ENCODE data around the gene CCDC88A.
"Not testable (repeated sequence)": the region's sequence is repeated elsewhere in the genome, so short reads cannot be mapped to it uniquely, and the experiment has no call there.

Gene CCDC88A, protein sequence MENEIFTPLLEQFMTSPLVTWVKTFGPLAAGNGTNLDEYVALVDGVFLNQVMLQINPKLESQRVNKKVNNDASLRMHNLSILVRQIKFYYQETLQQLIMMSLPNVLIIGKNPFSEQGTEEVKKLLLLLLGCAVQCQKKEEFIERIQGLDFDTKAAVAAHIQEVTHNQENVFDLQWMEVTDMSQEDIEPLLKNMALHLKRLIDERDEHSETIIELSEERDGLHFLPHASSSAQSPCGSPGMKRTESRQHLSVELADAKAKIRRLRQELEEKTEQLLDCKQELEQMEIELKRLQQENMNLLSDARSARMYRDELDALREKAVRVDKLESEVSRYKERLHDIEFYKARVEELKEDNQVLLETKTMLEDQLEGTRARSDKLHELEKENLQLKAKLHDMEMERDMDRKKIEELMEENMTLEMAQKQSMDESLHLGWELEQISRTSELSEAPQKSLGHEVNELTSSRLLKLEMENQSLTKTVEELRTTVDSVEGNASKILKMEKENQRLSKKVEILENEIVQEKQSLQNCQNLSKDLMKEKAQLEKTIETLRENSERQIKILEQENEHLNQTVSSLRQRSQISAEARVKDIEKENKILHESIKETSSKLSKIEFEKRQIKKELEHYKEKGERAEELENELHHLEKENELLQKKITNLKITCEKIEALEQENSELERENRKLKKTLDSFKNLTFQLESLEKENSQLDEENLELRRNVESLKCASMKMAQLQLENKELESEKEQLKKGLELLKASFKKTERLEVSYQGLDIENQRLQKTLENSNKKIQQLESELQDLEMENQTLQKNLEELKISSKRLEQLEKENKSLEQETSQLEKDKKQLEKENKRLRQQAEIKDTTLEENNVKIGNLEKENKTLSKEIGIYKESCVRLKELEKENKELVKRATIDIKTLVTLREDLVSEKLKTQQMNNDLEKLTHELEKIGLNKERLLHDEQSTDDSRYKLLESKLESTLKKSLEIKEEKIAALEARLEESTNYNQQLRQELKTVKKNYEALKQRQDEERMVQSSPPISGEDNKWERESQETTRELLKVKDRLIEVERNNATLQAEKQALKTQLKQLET (N-terminal part only)

DNA sequence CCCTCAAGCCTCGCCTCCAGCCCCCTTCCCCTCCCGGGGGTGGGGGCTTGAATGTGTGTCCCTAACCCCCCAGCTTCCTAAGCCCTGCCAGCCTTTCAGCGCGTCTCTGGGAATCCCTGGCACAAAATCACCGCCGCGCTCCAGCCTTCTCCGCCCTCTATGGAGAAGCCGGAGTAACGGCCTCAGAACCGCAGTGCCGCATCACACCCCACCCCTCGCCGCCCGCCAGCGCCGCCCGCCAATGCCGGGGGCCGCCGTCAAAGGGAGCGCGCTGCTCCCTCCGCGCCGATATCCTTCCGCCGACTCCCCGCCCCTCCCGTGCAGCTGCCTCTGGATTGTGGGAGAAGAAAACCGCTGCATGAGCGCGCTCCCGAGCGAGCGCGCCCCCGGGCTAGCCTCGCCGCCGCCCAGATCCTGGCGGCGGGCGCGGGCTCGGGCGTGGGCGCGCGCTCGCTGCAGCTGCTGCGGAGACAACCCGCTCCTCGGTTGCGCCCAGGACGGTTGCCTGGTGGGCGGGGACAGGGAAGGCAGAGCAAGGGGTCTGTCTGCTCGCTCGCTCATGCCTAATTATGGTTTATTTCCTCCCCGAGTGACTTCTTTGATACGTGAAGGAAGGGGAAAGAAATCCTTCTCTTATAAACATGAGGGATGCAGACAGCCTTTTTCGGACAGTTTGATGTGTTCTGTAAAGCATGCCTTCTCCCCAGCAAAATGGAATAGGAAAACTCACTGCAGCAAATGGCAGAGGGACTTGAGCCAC lies at the start of gene CCDC88A:
Gene CCDC88A, minus strand, starts transcription at position 178 of the 760 bp plus-strand sequence. CDS start 777 bp downstream, outside the sequence.
- DNase-seq = peak; percentile 72

DNA sequence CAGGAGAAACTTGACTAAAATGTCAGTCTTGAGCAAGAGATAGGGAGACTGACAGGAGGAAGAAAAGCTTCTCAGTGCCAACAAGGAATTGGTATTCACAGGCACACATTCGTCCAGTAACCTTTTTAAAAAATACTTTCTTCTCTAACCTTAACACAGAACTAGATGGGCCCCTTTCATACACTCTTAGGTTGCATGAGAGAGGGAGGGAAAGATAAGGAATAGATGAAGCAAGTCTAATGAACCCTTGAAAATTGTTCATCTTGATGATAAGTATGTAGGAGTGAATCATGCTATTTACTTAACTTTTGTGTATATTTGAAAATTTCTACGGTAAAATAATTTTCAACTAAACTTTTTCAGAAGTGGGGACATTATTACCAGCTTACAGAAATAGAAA lies 42.0 kb upstream of the CCDC88A start:
- no peak for DNase-seq

DNA sequence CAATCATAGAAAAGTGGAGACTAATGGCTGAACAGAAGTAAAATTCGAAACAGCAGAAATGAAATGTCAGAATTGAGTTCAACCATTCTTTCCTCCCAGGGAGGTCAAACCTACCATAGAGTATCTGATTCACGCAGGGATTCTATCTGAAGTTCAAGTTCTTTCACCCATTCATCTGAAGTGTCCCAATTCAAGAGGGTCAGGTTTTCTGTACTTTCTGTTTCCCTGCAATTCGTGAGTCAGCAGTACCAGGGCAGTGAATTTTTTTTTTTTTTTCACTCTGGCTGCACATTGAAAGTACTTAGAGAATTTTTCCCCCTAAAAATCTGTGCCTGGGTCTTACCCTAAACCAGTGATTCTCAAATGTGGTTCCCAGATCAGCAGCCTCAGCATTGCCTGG lies 40.9 kb upstream of the CCDC88A start:
- DNase-seq = no peak

DNA sequence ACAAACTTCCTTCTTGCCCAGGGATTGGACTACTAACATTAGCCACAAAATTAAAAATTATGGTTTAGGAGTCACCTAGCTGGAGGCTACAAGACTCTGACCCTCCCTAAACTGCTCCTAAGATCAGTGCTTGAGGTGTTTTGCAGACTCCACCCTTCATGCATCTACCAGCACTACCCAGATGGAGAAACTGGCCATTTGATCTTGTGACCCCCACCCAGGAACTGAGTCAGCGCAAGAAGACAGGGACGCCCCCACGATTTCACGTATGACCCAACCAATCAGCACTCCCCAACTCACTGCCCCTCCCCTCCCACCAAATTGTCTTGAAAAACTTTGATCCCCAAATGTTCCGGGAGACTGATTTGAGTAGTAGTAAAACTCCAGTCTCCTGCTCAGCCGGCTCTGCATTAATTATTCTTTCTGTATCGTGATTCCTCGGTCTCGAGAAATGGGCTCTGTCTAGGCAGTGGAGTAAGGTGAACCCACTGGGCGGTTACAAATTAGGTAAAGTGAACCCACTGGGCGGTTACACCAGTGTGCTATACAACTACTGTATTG lies 40.1 kb upstream of the CCDC88A start:
- DNase-seq = no peak

DNA sequence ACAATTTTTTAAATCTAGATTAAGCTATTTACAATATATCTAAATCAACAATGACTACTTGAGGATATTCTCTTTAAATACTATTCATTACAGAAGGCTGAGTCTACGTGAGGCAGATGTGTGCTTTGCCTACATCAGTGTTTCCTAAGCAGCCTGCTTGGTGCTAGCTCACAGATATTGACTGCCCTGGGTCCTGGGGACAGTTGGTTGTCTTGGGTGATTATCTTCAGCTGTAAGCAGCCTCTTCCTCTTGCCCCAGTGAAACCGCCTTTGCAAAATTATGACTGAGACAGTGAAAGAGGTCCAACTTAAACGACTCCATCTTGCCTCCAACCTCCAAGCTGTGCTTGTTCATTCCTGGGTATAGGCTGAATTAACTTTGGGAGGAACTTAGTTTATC lies 39.6 kb upstream of the CCDC88A start:
- DNase-seq = no peak

DNA sequence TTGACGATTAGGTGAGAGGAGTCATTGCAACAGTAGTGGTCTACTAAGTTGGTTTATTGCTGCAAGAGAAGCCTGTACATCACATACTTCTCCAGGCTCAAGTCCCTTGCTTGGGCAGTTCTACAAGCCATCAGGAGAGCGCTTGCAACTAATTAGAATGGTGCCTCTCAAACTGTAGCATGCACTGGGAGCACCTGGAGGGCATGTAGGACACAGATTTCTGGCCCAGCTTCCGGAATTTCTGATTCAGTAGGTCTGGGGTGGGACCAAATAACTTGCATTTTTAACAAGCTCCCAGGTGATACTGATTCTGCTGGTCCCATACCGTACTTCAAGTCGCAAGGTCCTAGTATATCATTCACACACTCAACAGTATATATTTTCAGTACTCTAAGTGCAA lies 34.5 kb upstream of the CCDC88A start:
- no peak for DNase-seq

DNA sequence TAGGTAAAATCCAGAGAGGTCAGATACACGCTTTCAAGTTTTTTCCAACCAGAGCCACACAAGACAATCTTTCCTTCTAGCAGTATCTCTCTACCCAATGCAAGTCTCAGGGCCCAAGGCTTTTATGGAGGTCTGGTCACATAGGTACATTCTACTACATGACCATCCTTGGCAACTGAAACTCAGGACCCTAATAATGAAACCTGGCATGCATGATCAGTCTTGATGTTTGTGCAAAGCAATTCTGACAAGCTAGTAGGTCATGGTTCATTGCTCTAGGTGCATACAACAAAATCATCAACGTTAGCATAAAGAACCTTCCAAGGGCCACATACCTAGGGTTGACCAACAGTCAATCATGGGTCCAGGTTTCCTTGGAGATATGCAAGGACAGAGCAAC lies 33.2 kb upstream of the CCDC88A start:
- no peak for DNase-seq

DNA sequence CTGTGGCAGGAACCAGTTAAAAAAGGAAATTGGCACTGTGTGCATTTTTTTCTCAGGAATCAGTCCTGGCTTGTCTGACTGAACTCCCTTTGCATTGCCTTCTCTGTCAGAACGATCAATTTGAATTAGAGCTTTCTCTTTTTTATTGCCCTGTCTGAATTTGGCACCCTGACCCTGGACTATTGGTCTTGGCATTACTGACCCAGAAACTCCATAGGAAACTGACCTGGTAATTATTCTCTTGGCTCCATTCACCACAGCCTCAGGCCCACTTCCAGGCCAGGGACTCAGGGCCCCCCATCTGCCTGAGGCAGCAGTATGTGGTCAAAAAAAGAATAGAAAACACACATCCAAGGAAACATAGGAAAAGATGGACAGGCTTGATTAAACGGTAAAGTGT lies 32.0 kb upstream of the CCDC88A start:
- no peak for DNase-seq

DNA sequence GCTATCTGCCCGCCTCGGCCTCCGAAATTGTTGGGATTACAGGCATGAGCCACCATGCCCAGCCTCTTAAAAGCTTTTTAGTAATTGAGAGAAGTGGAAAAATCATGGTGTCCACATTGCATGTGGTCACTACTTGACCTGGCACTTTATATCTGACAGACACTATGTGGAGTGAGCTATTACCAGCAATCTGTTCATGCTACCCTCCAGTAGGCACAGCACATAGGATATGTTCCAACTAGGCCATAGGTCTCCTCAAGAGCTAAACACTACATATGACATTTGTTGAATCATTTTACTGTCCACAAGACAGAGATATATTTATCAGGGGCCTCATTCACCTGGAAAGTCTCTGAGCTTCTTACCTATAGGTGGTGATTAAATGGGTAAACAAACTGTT lies 30.4 kb upstream of the CCDC88A start:
- not testable (repeated sequence) for DNase-seq

DNA sequence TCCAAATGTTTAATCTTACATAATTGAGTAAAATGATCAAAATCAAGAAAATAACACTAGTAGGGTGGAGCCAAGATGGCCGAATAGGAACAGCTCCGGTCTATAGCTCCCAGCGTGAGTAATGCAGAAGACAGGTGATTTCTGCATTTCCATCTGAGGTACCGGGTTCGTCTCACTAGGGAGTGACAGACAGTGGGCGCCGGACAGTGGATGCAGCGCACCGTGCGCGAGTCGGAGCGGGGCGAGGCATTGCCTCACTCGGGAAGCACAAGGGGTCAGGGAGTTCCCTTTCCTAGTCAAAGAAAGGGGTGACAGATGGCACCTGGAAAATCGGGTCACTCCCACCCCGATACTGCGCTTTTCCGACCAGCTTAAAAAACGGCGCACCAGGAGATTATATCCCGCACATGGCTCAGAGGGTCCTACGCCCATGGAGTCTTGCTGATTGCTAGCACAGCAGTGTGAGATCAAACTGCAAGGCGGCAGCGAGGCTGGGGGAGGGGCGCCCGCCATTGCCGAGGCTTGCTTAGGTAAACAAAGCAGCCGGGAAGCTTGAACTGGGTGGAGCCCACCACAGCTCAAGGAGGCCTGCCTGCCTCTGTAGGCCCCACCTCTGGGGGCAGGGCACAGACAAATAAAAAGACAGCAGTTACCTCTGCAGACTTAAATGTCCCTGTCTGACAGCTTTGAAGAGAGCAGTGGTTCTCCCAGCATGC lies 22.5 kb upstream of the CCDC88A start:
- not testable (repeated sequence) for DNase-seq

DNA sequence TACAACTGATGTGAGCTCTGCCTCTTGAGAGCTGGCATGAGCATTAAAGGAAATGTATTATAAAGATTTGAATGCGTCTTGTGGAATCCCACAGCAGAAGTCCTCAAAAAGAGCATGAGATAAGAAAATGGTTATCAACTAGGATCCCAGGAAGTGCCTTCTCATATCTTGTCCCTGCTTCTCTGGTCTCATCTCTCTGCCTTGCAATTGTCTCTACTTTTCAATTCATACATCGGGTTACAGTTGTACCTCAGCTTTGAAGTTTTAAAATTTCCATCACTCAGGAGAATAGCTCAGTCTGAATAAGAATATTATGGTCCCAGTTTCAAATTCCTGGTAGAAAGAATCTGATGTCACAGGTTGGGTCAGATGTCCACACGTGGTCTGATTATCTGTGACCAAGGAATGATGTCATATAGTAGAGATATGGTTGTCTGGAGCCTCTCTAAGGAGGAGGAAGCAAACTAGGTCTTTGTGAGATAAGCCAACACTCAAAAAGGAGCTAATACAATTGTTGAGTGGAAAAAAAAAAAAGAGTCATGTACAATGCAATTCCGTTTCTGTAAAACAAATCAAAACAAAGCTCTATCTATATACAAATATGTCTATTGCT lies 21.7 kb upstream of the CCDC88A start:
- no peak for DNase-seq

DNA sequence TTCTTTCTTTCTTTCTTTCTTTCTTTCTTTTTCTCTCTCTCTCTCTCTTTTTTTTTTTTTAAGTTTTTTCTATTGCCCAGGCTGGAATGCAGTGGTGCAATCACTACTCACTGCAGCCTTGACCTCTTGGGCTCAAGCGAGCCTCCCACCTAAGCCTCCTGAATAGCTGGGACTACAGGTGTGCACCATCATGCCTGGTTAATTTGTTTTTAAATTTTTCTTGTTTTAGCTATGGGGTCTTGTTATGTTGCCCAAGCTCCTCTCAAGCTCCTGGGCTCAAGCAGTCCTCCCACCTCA lies 19.4 kb upstream of the CCDC88A start:
- no peak for DNase-seq

DNA sequence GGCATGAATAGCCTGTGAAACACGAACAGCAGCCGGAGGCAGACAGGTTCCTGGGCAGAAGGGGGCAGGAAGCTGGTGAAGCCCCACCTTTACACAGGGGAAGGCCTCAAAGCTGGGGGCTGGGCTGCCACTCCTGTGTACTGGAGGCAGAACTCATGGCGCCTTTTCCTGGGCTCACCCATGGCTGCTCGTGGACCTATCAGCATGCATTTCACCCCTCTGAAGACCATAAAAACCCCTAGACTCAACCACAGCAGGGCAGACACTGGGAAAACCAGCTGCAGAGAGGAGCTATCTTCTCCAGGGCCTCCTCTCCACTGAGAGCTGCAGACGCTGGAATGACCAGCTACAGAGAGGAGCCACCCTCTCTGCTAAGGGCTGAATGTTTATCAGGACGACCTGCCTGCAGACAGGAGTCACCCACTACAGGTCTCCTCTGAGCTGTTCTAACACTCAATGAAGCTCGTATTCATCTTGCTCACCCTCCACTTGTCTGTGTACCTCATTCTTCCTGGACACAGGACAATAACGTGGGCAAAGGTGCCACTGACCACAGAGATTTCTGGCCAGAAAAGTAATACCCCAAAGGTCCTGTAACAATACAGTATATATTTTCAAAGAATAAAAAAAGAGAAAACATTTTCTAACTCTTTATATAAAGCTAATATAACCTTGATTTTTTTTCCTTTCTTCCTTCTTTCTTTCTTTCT lies 18.9 kb upstream of the CCDC88A start:
- no peak for DNase-seq

DNA sequence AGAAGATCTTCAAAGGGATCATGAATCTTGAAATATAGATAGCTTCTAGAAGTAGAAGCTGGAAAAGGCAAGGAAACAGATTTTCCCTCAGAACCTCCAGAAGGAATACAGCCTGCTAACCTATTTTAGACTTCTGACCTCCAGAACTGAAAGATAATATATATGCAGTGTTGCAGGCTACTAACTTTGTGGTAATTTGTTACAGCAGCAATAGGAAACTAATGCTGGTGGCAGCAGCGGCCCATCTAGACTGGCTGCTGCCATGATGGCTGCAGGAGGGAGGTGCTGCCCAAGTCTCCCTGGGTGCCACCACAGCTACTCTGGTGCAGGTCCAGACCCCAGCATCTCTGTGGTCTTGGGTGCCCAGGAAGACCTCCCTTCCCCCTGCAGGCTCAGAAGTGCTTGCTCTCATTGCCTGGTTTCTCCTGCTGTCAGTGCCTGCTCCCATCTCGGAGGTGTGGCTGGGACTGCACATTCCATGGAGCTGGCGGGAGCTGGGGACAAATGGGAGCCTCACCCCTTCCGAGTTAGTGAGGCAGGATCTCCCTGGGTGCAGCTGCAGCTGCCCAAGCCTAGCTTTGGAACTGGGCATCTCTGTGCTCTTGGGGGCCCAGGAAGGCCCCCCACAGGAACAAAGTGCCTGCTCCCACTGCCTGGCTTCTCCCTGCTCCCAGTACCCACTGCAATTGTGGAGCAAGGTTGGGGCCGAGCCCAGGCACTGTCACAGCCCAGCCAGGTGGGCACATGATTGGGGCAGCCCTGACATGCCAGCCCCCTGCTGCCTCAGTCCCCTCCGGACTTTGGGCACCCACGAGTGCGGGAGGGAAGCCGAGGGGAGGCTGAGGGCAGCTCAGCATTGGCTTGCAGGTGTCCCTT lies 18.1 kb upstream of the CCDC88A start:
- DNase-seq = no peak

DNA sequence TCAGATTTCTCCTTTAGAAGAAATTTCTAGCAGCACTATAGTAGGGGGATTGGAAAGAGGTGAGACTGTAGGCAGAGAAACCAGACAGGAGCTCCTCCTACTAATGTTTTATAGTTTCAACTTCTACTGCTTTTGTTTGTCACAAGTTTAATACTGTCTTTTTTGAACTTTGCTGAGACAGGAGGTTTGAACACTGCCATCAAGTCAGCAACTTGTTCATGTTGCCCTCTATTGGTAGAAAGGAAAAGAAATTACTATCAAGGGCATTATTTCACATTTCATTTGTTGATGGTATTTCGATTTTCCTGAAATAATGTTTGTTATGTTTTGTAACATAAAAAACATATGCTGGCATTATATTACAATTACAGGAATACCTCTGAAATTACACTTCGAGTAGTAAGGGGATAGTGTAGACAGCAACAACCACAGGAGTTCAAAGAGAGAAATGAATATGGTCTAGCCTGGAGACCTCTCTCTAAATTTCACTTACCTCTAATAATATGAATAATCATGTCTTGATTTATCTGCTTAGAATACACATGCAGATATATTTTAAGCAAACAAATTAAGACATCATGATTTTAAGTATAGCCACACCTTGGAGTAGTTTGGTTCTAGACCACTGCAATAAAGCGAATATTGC lies 12.4 kb upstream of the CCDC88A start:
- DNase-seq = no peak

DNA sequence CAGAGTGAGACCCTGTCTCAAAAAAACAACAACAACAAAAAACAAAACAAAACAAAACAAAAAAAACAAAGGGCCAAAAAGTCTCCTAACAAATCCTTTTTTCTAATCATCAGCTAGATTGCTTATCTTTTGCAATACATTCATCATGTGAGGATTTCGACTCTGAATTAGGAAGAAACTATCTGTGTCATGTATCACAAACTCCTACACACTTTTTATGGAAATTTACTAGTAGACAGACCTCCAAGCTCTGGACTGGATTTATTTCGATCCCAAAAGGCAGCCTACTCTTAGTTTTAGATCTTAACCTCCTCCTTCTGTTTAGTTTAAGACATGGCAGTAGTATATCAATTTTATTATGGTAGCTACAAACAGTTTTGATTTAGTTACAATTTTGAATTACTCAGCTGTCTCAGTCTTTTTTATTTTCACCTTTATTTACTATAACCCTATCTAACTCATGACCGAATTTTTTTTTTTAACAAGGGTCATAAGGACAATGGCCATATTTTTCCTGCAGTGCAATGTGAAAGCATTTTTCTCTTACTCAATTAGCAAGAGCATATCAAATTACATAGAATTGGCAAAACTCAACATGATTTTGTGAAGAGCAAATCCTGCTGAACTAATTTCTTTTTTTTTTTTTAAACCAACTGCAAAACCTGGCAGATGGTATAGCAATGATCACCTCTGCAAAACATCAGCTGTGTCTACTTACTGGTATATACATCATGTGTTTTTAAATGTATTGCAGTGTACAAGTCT lies 10.7 kb upstream of the CCDC88A start:
- no peak for DNase-seq

DNA sequence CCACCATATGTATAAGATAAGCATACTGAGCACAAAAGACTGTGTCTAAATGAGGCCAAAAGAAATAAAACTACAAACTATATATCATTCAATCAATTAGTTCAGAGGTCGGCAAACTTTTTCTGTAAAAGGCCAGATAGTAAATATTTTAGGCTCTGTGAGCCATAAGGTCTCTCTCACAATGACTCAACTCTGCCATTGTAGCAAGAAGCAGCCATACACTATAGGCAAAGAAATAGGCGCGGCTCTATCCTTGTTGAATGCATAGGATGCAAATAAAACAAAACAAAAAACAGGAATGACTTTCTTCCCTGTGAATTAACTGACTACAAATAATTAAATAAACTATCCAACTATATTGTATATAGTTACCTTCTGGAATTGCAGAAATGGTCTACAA lies 8.6 kb upstream of the CCDC88A start:
- DNase-seq = no peak

DNA sequence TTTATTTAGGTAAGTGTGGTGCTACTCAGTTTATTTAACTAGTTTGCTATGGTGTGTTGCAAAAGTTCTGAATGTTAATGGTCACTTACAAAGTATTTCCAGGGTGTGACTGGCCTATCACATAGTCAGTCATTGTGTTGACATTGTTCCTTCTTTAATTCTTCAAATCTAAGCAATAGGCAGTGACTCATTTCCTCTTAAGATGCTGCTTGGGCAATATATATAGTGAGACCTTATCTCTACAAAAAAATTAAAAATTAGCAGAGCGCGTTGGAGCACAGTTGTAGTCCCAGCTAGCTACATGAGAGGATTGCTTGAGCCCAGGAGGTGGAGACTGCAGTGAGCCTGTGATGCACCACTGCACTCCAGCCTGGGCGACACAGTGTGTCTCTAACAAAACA lies 5.8 kb upstream of the CCDC88A start:
- DNase-seq = no peak
